ENCODE measurements around the gene GPR152.
"Not testable (repeated sequence)": the region's sequence is repeated elsewhere in the genome, so short reads cannot be mapped to it uniquely, and the experiment has no call there.

Gene GPR152

GRCh38 chr11:67439321-67440228, 13.0 kb downstream of the GPR152 start:
- DNase-seq, result peak; percentile 75 to 88 (median 77)

- DNase-seq, result no peak
Observed at GRCh38 chr11:67438158-67438902, 14.2 kb downstream of the GPR152 start.

GRCh38 chr11:67437809-67438157, 14.7 kb downstream of the GPR152 start:
- no peak for DNase-seq

GRCh38 chr11:67437082-67437808, 15.3 kb downstream of the GPR152 start, which contains the start of gene PTPRCAP:
TSS of gene PTPRCAP (minus strand) at chr11:67437682. CDS start at chr11:67437619, 63 bp downstream.
- no peak for DNase-seq

GRCh38 chr11:67436459-67437081, 16.0 kb downstream of the GPR152 start:
- no peak for DNase-seq

- DNase-seq, result no peak
Observed at GRCh38 chr11:67435727-67436458, 16.6 kb downstream of the GPR152 start.

- DNase-seq, result no peak
Observed at GRCh38 chr11:67435031-67435726, 17.4 kb downstream of the GPR152 start.

GRCh38 chr11:67434395-67434881, 18.1 kb downstream of the GPR152 start:
- no peak for DNase-seq

- no peak for DNase-seq
Observed at GRCh38 chr11:67433536-67434394, 18.8 kb downstream of the GPR152 start.

- no peak for DNase-seq
Observed at GRCh38 chr11:67432655-67433349, 19.7 kb downstream of the GPR152 start.

GRCh38 chr11:67431346-67432249, 20.9 kb downstream of the GPR152 start:
- DNase-seq, result no peak

- DNase-seq, result no peak
Observed at GRCh38 chr11:67429722-67430121, 22.8 kb downstream of the GPR152 start.

GRCh38 chr11:67429038-67429668, 23.4 kb downstream of the GPR152 start:
- no peak for DNase-seq

- DNase-seq, result peak; percentile 97 to 99 (median 98)
Observed at GRCh38 chr11:67428052-67429001, 24.2 kb downstream of the GPR152 start, which contains the start of gene RPS6KB2. TSS of gene RPS6KB2 (plus strand) at chr11:67428494. CDS start at chr11:67428546, 52 bp downstream.

GRCh38 chr11:67427364-67427859, 25.1 kb downstream of the GPR152 start:
- not testable (repeated sequence) for DNase-seq

GRCh38 chr11:67423891-67424613, 28.5 kb downstream of the GPR152 start:
- DNase-seq, result no peak

Data from suppressor macrophage treated with lipopolysaccharide for 1 hour (primary cell).